ENCODE results near the gene AXIN1.
"Not testable (repeated sequence)": the region's sequence is repeated elsewhere in the genome, so short reads cannot be mapped to it uniquely, and the experiment has no call there.

Gene AXIN1

DNA sequence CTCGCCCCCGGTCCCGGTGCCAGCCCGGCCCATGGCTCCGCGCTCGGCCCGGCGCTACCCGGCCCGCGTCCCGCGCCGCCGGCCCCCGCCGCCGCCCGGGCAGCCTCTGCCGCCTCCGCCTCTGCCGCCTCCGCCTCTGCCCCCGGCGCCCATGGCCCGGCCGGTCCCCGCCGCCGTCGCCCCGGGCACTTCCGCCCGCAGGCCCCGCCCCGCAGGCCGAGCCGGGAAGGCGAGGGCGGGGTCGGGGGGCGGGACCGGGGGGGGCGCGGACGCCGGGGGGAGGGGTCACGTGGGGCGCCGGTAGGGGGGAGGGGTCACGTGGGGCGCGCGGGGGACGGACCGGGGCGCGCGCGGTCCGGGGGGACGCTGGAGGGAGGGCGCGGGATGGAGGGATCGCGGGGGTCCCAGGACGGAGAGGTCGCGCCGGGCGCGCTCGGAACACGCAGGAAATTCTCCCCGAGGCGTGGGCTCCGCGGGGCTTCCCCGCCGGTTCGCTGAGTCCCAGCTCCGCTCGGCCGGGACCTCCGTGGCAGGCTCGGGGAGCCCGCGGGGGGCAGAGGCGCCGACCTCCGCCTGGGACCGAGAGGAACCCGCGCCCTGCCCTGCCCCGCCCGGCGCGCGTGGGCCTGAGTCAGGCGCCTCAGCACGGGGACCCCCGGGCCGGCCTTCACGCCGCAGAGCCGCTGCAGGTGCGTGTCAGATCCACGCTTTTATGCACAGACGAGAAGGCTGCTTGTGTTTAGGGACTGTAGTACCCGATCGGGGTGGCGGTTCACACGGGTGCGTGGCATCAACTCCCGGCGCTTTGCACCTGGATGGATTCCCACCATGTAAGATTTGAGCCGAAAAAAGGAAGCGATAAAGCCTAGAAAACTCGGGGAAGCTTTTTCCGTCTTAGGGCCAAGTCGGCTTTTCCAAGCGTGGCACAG, 29.5 kb upstream of the AXIN1 start, which contains the start of gene PGAP6:
Gene PGAP6 (minus strand): TSS at position 190 of the 929 bp plus-strand sequence. CDS start 157 bp downstream, at position 33.
- DNase-seq: peak; percentile 71

DNA sequence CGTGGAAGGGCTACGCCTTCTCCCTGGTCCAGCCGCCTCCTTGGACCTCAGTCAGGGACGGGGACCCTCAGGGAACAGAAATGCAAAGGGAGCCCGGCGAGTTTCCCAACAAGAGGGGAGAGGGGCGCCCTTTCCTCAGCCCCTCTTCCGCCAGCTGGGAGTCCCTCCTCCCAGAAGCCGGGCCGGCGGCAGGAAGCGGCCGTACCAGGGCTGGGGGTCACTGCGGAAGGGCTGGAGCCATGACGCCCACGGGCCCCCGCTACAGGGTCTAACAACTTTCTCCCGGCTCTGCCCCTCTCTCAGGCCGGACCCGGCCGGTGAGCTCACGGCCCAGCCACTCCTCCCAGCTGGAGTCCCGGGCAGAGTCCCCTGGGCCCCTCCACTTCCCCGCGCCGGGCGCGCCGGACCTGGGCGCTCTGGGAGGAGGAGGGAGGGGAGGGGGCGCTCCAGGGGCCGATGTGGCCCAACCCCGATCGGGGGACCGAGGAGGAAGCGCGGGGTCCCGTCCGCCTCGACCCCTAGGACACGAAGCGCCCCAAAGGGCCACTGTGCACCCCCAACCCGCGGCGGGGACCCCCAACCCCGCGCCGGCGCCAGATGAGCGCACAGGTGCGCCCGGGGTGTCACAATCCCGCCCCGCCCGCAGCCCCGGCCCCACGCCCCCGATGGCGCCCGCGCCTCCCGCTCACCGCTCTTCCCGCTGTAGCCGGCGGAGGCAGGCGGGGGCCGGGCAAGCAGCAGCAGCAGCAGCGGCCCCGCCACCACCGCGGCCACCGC, 28.7 kb upstream of the AXIN1 start:
- DNase-seq: no peak

DNA sequence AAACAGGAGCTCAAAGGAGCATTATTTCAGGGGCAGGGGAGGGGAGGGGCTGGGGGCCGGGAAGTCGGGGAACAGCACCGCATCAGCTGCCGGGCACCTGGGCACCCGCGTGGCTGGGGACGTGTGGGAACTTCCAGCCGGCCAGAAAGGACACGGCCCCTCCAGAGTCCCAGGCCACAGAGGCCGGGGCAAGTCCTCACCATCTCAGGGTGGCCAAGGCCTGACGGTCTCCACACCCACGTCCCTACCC, 28.2 kb upstream of the AXIN1 start:
- DNase-seq: no peak

DNA sequence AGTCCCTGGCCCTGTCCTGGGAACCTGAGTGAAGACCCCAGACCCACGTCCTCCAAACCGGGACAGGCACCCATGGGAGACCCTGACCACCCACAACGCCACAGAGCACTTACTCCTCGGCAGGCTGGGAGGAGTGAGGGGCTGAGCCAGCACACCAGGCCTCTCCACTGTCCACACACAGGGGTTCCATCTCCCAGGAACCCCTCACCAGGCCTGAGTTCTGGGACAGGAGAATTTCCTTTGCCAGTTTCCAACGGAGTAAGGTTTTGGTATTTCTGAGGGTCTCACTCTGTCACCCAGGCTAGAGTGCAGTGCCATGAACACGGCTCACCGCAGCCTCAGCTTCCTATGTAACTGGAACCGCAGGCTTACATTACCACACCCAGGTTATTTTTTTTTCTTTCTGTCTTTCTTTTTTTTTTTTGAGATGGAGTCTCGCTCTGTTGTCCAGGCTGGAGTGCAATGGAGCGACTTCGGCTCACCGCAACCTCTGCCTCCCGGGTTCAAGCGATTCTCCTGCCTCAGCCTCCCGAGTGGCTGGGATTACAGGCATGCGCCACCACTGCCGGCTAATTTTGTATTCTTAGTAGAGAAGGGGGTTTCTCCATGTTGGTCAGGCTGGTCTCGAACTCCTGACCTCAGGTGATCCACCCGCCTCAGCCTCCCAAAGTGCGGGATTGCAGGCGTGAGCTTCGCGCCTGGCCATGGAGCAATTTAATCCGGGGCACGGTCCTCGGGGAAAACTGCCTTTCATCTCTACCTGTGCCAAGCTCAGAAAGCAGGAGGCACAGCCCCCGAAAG, 27.6 kb upstream of the AXIN1 start:
- DNase-seq: no peak

DNA sequence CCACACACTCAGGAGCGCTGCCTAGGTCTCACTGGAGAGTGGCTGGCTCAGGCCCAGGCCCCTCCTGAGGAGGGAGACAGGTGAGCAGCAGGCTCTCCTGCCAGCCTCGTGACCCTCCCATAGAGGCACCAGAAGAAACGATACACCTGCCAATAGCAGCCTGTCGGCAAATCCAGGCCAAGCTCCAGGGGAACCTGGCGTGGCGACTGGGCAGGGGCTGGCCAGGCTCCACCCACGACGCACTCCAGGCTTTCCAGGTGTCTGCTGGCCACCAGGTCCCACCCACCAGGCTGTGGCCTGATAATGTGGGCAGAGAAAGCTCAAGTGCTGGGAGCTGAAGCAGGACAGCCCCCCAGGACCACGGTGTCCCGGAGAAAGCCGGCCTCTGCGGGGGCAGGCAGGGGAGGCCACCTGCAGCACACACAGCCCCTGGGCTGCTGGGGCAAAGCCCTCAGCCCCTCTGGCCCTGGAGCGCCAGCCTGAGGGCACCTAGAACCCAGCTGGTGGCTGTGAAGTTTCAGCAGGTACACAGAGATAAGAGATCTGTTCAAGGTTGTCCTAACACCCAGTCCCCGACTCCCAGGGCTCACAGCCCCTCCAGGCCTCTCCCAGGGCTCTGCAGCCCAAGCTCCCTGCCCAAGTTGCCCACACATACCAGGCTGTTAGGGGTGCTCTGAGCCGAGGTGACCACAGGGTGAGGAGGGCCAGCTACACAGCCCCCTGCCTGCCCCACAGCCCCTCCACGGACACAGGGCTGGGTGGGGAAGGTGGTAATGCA, 26.8 kb upstream of the AXIN1 start:
- no peak for DNase-seq

DNA sequence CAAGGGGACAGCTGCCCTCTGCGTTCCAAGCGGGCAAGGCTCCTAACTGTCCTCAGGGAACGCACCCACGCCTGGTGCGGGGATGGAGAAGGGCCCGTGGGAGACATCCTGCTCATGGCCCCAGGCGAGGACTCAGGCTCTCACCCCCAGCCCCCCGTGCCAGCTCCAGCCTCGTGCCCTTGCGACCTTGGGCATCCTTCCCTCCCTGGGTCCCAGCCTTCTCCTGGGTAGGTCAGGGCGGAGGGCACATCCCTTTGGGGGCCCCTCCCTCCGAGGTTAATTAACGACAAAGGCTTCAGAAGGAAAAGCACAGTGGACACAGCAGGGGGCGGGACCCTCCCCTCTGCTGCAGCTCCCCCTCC, 26.3 kb upstream of the AXIN1 start:
- no peak for DNase-seq

DNA sequence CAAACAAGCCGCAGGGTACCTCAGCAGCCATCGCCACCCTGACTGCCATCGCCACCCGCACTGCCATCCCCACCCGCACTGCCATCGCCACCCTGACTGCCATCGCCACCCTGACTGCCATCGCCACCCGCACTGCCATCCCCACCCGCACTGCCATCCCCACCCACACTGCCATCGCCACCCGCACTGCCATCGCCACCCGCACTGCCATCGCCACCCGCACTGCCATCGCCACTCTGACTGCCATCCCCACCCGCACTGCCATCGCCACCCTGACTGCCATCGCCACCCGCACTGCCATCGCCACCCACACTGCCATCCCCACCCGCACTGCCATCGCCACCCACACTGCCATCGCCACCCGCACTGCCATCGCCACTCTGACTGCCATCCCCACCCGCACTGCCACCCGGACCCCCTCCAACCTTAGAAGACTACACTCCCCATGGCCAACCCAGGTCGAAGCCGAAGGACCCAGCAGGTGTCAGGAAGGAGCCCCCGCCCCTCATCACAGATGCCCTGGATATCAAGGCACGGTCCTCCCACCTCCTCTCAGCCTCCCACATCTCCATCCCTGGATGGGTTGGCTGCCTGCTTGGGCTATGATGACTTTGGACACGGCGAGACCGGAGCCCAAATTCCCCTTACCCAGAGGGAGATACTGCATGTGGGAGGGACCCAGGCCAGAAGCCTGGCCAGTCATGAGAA, 25.7 kb upstream of the AXIN1 start:
- not testable (repeated sequence) for DNase-seq

DNA sequence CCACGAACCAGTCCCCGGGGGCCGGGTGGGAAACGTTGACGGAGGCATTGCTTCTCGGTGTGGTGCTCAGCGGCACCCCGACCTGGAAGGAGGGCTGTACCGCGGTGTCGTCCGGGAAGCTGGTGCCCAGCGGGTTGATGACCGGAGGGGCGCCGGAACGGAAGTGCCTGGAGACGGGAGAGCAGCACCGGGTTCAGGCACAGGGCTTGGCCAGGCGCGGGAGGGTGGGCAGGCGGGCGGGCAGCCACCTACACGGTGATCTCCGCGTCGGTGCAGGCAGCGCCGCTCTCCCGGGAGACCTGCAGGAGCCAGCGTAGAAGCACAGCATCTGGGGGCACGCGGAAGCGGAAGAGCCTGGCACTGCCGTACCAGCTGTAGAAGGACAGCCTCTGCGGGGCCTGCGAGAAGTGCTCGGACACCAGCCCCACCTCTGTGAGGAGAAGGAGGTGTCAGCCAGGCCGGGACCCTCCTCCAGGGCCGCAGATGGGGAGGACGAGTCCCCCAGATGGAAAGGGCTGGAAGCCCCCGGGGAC, 25.0 kb upstream of the AXIN1 start:
- no peak for DNase-seq

DNA sequence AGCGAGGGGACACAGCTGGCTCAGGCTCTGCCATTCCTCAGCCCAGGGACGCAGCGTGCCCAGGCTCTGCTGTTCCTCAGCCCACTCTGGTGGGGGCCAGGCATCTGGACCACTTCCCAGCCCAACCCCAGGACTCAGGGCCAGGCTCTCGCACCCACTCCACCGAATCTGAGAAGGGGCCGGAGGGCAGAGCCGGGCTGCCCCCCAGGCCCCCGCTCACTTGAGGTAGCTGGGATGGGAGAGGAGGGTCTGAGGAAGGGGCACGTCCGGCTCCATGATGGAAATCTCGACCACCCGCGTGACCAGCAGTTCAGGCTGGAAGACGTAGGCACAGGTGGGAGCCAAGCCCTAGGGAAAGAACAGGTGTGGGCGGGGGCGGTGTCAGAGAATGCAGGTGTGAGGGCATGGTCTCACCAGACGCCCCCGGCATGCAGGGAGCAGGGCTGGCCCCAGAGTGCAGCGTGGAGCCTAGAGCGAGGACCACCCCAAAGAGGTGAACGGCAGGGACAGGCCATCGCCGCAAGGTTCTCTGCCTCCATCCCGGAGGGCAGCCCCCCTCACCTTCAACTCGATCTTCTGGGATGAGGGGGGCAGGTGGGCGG, 24.4 kb upstream of the AXIN1 start:
- DNase-seq: no peak

DNA sequence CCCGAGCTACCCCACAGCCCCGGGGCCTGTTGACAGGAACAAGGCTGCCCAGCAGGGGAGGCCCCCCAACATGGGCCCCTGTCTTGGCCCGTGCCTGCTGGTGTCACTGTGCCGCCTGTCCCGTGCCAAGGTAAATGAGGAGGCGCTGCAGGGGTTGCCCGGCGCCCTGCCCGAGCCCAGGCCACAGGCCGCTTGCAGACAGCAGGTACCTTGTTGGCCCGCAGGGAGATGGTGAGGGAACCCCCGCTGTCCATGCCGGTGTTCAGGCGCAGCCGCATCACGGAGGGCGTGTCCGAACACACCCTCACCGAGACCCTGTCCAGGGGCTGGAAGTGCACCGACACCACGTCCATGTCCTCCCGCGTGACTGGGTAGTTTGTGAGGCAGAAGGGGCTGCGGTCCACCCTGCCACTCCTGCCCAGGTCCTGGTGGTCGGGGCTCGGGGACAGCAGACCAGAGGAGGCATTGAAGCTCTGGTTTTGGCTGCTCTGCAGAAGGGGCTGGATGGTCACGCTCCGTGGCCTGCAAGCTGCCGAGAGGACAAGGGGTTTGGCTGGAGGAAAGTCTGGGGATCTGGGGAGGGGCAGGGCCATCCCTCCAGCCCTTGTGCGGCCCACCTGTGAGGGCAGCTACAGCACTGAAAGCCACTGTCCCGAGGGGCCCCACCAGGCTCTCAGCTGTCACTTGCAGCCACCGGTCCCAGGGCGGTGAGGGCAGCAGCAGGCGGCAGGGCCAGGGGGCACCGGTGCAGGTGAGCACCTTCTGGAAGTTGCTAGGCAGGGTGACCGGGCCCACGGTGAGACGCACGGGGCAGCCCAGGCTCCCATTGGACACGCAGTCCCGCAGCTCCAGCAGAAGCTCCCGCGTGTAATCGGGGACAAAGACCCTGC, 23.6 kb upstream of the AXIN1 start:
- DNase-seq: no peak

DNA sequence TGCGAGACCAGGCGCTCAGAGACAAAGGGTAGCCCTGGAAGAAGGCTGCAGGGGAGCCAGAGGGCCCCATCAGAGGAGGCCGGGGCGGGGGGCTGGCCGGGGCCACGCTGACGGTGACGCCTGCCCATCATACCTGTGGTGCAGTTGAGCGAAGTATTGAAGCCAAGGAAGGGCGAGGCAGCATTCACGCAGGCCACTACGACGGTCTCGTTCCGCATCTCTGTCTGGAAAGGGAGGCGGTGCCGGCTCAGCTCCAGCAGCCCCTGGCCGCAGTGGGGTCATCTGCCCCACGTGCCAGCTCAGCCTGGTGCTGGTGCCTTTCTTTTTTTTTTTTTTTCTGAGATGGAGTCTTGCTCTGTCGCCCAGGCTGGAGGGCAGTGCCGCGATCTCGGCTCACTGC, 22.7 kb upstream of the AXIN1 start:
- DNase-seq: no peak

DNA sequence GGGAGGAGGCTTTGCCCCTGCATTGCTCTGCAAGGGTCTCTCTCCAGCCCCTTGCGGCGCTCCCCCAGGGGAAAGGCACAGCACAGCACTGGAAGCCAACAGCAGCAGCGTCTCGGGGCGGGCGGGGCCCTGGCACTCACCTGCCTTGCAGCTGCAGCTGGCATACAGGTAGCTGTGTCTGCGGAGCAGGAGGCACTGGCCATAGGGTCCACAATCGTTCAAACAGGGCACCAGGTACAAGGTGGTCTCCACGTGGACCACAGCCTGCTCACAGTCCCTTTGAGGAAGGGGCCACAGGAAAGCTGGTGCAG, 22.0 kb upstream of the AXIN1 start:
- DNase-seq: no peak

DNA sequence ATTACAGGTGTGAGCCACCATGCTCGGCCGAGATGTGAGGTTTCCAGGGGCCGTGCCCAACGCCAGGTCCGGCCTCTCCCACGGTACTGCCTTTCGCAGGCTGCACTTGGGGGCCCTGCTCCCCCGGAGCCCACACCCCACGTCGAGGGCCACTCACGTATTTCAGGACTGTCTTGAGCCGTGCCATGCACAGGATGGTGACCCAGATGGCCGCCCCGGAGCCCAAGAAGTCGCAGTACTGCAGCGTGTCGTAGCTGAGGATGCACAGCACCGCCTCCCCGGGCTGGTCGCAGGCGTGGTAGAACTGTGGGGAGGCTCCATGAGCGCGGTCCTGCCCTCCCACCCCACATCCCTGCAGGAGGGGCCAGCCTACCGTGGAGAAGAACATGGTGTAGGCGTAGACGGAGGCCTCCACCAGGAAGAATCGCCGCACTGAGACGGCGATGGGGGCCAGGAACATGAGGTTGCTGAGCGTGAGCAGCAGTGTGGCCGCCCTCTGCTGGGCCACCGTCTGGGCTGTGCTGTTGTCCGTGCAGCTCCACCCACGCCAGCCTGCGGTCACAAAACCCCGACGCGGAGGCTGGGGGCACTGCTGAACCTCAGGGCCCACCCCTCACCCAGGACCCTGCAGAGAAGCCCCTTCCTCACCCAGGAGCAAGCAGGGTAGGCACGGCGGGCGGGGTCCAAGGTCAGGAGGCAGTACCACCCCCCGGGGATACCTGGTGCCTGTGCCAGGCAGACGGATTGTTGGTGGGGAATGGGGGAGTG, 21.5 kb upstream of the AXIN1 start:
- DNase-seq: no peak

DNA sequence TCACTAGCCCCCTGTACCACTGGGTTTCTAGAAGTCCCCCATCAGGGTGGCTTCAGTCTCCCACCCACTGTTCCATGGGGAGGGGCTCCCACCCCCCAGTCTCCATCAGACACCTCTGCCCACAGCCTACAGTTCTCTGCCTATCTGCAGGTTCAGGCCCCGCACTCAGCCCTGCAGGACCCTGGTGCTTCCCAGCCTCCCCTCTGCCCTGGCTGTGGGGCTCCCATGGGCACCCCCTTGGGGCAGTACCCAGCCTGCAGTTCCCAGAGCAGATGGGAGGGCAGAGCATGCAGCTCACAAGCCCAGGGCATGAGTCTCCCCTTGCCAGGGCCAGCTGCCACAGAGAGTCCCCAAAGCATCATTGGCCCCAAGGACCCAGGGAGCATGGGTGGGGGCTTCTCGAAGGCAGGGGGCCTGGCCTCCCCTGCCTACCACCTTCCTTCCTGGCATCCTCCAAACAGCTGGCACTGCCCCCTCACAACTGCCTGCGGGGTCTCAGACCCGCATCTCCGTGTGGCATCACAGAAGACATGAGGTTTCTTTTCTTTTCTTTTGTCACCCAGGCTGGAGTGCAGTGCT, 20.6 kb upstream of the AXIN1 start:
- no peak for DNase-seq

DNA sequence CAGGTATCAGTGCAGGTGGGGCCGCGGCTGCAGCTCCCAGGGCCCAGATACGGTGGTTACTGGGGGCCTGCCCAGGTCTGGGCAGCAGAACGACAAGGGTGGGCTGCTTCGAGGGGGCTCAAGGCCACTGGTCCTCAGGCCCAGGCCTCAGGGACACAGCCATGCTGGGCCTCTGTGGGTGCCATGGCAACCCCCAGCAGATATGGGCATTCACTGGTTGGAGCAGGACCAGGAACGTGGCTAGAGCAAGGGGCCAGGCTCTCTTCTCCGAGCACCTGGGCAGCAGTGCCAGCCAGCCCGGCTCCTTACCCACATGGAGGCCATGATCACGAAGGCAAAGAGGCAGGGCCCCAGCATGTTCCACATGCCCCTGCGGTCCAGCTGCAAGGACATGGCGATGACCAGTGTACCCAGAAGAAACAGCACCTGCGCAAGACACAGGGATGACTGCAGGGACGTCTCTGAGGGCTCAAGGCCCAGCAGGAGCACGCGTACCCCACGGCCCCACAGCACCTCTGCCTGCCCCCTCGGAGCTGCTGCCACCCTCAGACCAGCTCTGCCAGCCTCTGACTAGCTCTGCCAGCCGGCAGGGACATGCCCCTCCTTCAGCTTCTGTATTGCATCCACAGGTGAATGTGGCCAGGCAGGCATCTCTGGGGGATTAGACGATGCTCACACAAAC, 19.9 kb upstream of the AXIN1 start:
- no peak for DNase-seq

DNA sequence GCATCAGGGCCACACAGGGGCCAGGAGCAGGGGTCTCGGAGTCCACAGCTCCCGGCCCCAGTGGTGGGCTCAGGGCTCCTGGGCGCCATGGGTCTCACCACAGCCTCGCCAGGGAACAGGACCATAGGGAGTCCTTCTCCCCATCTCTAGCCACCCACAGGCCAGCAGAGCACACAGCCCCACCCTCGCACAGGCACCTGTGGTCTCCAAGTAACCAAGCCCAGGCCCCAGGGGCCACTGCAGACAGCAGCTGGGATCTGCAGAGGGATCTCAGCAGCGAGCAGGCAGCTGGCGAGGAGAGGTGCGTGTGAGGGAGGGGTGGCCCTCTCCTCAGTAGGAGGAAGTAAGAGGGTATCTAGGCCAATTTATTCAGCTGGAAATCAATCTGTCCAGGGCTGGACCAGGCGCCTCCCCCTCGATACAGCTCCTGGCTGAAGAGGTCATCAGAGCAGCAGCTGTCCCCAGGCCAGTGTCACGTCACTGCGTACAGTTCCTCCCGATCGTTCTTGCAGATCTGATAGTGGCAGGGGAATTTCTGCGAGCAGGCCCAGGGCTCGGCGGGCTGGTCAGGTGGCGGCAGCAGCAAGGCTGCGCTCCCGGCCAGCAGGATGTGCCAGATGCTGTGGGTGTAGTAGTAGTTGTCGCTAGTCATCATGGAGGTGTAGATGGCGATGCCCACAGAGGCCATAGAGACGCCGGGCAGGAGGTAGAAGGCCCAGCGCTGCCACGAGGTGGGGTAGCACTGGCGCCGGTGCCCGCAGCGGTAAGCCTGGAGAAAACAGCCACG, 19.2 kb upstream of the AXIN1 start:
- DNase-seq: no peak

DNA sequence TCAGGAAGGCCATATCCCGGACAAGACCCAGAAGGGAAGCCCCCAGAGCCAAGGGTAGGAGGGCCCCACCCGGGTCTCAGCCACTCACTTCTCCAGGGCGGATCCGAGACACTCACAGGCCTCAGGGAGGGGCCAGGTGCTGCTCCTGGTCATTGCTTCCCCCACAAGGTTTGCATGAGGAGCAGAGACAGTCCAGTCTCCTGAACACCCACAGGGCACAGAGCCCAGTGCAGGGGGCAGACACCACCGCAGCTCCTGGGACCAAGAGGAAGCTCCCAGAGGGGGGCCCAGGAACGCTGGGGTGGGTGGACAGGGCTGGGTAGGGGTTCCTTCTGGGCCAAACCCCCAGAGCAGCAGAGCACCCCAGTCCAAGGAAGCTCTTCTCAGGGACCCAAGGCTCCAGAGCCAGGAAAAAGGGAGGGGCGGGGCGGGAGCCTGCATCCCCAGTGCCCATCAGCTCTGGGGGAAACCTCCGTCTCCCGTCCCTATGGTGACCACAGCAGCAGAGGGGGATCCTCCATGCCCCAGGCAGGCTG, 18.5 kb upstream of the AXIN1 start:
- no peak for DNase-seq

DNA sequence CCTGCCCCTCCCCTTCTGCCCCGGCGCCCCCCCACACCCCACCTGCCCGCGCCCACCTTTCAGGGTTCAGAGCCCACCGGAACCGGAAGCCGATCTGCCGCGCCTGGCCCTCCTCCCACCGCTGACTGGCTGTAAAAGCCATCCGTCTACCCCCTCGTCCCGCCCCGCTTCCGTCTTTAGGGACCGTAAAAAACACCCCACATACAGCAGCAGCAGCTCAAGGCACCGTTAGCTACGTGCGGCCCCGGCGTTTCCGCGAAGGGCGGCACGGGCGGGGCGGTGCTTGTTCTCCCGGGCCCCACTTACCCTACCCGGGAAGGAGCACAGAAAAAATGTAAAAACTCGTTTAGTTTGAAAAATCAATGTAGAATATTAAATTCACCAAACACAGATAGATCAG, 17.9 kb upstream of the AXIN1 start, which contains the start of gene MRPL28:
Gene MRPL28 (minus strand): TSS at position 96 of the 400 bp plus-strand sequence. CDS start 320 bp downstream, outside the sequence.
- DNase-seq: peak; percentile 96
